Liver (tissue), 9 donors: Measurements from ENCODE around the gene ZNF583. TPM values are rescaled to one million over a fixed set of nuclear protein-coding genes. Genes with fewer than 3 reads are reported as not detected.

Experiments used
- DNase-seq: peaks from one replicate; pipeline ENCODE4 v3.0.0-alpha.2; 2017; ENCODE audit warnings: low spot score
- H3K27ac ChIP-seq, 2 donors: one replicate each; pipeline ENCODE4 v1.7.0; 2013; ENCODE audit warnings: inconsistent platforms in 2 of 2, low read length in 2 of 2, control low read depth in 1 of 2, low read depth in 1 of 2, mild to moderate bottlenecking in 1 of 2
- H3K27me3 ChIP-seq, 4 donors: one replicate each; pipeline versions ENCODE4 v1.6.1 to v1.7.0; 2013; ENCODE audit warnings: low read length in 3 of 4, inconsistent platforms in 1 of 4, mild to moderate bottlenecking in 1 of 4, moderate library complexity in 1 of 4; ENCODE audit not compliant: control insufficient read depth in 4 of 4, insufficient read depth in 4 of 4
- H3K36me3 ChIP-seq, 4 donors: one replicate each; pipeline versions ENCODE4 v1.6.1 to v1.7.0; 2013; ENCODE audit warnings: low read length in 3 of 4, mild to moderate bottlenecking in 3 of 4, low read depth in 1 of 4, moderate library complexity in 1 of 4; ENCODE audit not compliant: control insufficient read depth in 4 of 4, insufficient read depth in 3 of 4
- H3K4me1 ChIP-seq, 4 donors: one replicate each; pipeline versions ENCODE4 v1.6.1 to v1.7.0; 2013; ENCODE audit warnings: low read length in 3 of 4, mild to moderate bottlenecking in 3 of 4, moderate library complexity in 1 of 4; ENCODE audit not compliant: control insufficient read depth in 4 of 4, insufficient read depth in 4 of 4
- H3K4me3 ChIP-seq, 3 donors: one replicate each; pipeline versions ENCODE4 v1.6.1 to v1.7.0; 2013; ENCODE audit warnings: low read length in 3 of 3, control low read depth in 1 of 3, low read depth in 1 of 3, mild to moderate bottlenecking in 1 of 3
- H3K9ac ChIP-seq, 2 donors: one replicate each; pipeline ENCODE4 v1.7.0; 2013; ENCODE audit warnings: low read length in 2 of 2, mild to moderate bottlenecking in 2 of 2, moderate library complexity in 2 of 2, control low read depth in 1 of 2, low read depth in 1 of 2
- H3K9me3 ChIP-seq, 4 donors: one replicate each; pipeline versions ENCODE4 v1.6.1 to v1.7.0; 2013; ENCODE audit warnings: low read length in 3 of 4; ENCODE audit not compliant: control insufficient read depth in 4 of 4
- EGR1 ChIP-seq, 2 donors: IDR thresholded peaks; 2 replicates each; pipeline ENCODE4 v1.6.1; 2016 to 2018; ENCODE audit warnings: antibody characterized with exemption in 2 of 2, low read depth in 2 of 2
- FOXA1 ChIP-seq: IDR thresholded peaks from 2 replicates; pipeline ENCODE4 v1.6.1; 2016; ENCODE audit warnings: antibody characterized with exemption
- FOXA2 ChIP-seq: IDR thresholded peaks from 2 replicates; pipeline ENCODE4 v1.6.1; 2016; ENCODE audit warnings: antibody characterized with exemption
- GABPA ChIP-seq, 2 donors: IDR thresholded peaks in 1 of 2; conservative IDR thresholded peaks in 1 of 2; 2 replicates each; pipeline ENCODE4 v1.6.1; 2016; ENCODE audit warnings: antibody characterized with exemption in 2 of 2, mild to moderate bottlenecking in 1 of 2, moderate library complexity in 1 of 2
- HNF4A ChIP-seq, 2 donors: conservative IDR thresholded peaks; 2 replicates each; pipeline ENCODE4 v1.6.1; 2016; ENCODE audit warnings: antibody characterized with exemption in 2 of 2, mild to moderate bottlenecking in 2 of 2
- HNF4G ChIP-seq: IDR thresholded peaks from 2 replicates; pipeline ENCODE4 v1.6.1; 2016; ENCODE audit warnings: antibody characterized with exemption
- JUND ChIP-seq, 2 donors: IDR thresholded peaks; 2 replicates each; pipeline ENCODE4 v1.6.1; 2016; ENCODE audit warnings: antibody characterized with exemption in 2 of 2
- NR2F2 ChIP-seq: IDR thresholded peaks from 2 replicates; pipeline ENCODE4 v1.6.1; 2016; ENCODE audit warnings: antibody characterized with exemption
- RAD21 ChIP-seq, 2 donors: IDR thresholded peaks; 2 replicates each; pipeline ENCODE4 v1.6.1; 2016; ENCODE audit warnings: antibody characterized with exemption in 2 of 2, mild to moderate bottlenecking in 2 of 2
- RXRA ChIP-seq, 2 donors: IDR thresholded peaks; 2 replicates each; pipeline ENCODE4 v1.6.1; 2017 to 2018; ENCODE audit warnings: antibody characterized with exemption in 2 of 2, mild to moderate bottlenecking in 1 of 2
- SP1 ChIP-seq: IDR thresholded peaks from 2 replicates; pipeline ENCODE4 v1.6.1; 2018; ENCODE audit warnings: antibody characterized with exemption, mild to moderate bottlenecking
- TAF1 ChIP-seq: conservative IDR thresholded peaks from 2 replicates; pipeline ENCODE4 v1.6.1; 2016; ENCODE audit warnings: antibody characterized with exemption, mild to moderate bottlenecking
- YY1 ChIP-seq: IDR thresholded peaks from 2 replicates; pipeline ENCODE4 v1.6.1; 2016; ENCODE audit warnings: antibody characterized with exemption, mild to moderate bottlenecking
- WGBS: extraction: QIAGEN DNeasy Blood & Tissue Kit; methylation state at CpG from one replicate; pipeline ENCODE4 v1.1.7; 2013; 5-methylcytosine and 5-hydroxymethylcytosine counted together
- polyA plus RNA-seq, 2 donors: library from polyadenylated mRNA; stranded (reverse) in 1 of 2; unstranded in 1 of 2; fragments of 200-250 nt in 1 of 2; fragments of >200 nt in 1 of 2; fragmentation: Nextera tagmentation in 1 of 2; extraction: Ambion mirVana in 1 of 2; gene quantifications; one replicate each; pipeline versions ENCODE4 v1.2.1 to v1.2.3, GENCODE V29; 2013 to 2015
- total RNA-seq, 2 donors: library from RNA; depleted of rRNA; stranded (reverse); fragments of >200 nt; gene quantifications; one replicate each; pipeline ENCODE4 v1.2.3, GENCODE V29; 2014
- TF ChIP-seq, protein P1 (sequence below): IDR thresholded peaks from 2 replicates; pipeline ENCODE4 v1.6.1; 2016; ENCODE audit warnings: antibody characterized with exemption, mild to moderate bottlenecking
- TF ChIP-seq, protein P2 (sequence below): fragments of 150-350 bp; IDR thresholded peaks from 2 replicates; pipeline ENCODE4 v1.5.1; 2017; ENCODE audit warnings: improper control_type of control experiment, low read depth, low read length; ENCODE audit not compliant: missing input control
- TF ChIP-seq, protein P3 (sequence below): IDR thresholded peaks from 2 replicates; pipeline ENCODE4 v1.6.1; 2016; ENCODE audit warnings: antibody characterized with exemption
- TF ChIP-seq, protein P4 (sequence below): IDR thresholded peaks from 2 replicates; pipeline ENCODE4 v1.6.1; 2016; ENCODE audit warnings: antibody characterized with exemption
- TF ChIP-seq, protein P5 (sequence below): IDR thresholded peaks from 2 replicates; pipeline ENCODE4 v1.6.1; 2016; ENCODE audit warnings: antibody characterized with exemption
- donor health status: healthy.
- donor health status: healthy.
- donor health status: healthy.
- donor health status: healthy.
- donor health status: healthy.

ZNF583 gene
- total and polyA plus RNA-seq, 4 donors, result 0.75 to 2.5 (median 1.9) TPM

DNA sequence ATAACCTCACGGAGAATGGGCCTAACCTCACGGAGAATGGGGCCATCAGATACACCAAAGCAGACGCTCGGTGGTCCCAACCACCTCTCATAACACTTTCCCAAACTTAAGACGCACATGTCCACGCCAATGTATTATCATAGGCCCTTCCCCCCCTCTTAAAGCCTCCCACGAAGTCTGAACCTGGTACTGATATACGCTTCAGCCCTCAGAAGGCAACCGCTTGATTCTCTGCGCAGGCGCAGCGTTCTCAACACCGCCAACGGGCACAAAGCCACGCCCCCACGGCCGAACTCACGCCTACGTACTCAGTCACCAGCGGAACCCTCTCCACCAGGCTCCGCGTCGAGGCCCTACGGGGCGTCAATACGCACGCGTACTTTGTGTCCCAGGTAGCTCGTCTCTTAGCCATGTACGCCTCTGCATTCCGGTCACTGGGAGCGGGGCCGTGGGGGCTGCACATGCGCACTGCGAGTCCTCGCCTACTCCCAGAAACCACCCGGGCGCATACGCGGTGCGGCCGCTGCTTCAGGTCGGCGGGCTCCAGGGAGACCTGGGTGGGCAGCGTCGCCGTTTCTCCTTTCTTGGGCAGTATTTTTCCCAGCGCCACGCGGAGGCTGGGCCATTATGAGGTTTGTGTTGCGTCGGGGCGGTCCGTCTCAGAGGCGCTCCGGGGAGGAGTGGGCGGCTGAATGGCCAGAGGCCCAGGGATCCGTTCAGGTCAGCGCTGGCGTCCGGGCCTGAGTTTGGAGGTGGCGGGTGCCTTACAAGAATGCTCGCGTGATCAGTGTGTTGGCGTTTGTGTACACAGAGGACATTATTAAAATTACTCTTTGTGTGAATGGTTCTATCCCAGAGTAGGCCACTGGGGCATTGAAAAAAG lies 36.1 kb upstream of the ZNF583 start:
- Histone ChIP-seq H3K9ac (peak overlapping the region; percentile 64 to 70), H3K27me3 (no peaks in the 10 kb centered on the region), H3K4me3 (peak overlapping the region; percentile 62 to 92 (median 88)), H3K9me3 (peaks cover 11 to 41% (median 37%) of the 10 kb centered on the region in 4 donors), H3K4me1 (peaks cover 0 to 12% (median 10%) of the 10 kb centered on the region in 4 donors), H3K36me3 (peaks cover 6 to 47% (median 40%) of the 10 kb centered on the region in 4 donors), H3K27ac (peak overlapping the region; percentile 81 to 92)
- 7% methylated on average over 65 of the region's 65 CpGs for WGBS
- DNase-seq, result peak; percentile 93
- TF ChIP-seq, protein P1, sequence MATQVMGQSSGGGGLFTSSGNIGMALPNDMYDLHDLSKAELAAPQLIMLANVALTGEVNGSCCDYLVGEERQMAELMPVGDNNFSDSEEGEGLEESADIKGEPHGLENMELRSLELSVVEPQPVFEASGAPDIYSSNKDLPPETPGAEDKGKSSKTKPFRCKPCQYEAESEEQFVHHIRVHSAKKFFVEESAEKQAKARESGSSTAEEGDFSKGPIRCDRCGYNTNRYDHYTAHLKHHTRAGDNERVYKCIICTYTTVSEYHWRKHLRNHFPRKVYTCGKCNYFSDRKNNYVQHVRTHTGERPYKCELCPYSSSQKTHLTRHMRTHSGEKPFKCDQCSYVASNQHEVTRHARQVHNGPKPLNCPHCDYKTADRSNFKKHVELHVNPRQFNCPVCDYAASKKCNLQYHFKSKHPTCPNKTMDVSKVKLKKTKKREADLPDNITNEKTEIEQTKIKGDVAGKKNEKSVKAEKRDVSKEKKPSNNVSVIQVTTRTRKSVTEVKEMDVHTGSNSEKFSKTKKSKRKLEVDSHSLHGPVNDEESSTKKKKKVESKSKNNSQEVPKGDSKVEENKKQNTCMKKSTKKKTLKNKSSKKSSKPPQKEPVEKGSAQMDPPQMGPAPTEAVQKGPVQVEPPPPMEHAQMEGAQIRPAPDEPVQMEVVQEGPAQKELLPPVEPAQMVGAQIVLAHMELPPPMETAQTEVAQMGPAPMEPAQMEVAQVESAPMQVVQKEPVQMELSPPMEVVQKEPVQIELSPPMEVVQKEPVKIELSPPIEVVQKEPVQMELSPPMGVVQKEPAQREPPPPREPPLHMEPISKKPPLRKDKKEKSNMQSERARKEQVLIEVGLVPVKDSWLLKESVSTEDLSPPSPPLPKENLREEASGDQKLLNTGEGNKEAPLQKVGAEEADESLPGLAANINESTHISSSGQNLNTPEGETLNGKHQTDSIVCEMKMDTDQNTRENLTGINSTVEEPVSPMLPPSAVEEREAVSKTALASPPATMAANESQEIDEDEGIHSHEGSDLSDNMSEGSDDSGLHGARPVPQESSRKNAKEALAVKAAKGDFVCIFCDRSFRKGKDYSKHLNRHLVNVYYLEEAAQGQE, result peak; percentile 40
- peak in 1 of 2 donors; percentile 25 for TF ChIP-seq RXRA (IDR thresholded peaks at IDR 0.05)
- TF ChIP-seq, protein P2, sequence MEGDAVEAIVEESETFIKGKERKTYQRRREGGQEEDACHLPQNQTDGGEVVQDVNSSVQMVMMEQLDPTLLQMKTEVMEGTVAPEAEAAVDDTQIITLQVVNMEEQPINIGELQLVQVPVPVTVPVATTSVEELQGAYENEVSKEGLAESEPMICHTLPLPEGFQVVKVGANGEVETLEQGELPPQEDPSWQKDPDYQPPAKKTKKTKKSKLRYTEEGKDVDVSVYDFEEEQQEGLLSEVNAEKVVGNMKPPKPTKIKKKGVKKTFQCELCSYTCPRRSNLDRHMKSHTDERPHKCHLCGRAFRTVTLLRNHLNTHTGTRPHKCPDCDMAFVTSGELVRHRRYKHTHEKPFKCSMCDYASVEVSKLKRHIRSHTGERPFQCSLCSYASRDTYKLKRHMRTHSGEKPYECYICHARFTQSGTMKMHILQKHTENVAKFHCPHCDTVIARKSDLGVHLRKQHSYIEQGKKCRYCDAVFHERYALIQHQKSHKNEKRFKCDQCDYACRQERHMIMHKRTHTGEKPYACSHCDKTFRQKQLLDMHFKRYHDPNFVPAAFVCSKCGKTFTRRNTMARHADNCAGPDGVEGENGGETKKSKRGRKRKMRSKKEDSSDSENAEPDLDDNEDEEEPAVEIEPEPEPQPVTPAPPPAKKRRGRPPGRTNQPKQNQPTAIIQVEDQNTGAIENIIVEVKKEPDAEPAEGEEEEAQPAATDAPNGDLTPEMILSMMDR, result peak; percentile 5
- no peak for TF ChIP-seq FOXA1
- peak; percentile 11 to 84 for TF ChIP-seq EGR1 (IDR thresholded peaks at IDR 0.05; ENCODE audit: low read depth in 2 of 2)
- no peak for TF ChIP-seq TAF1
- peak in 1 of 2 donors; percentile 80 for TF ChIP-seq GABPA (IDR thresholded peaks at IDR 0.05 in 1 of 2, conservative IDR thresholded peaks at IDR 0.05 in 1 of 2)
- TF ChIP-seq, protein P3, sequence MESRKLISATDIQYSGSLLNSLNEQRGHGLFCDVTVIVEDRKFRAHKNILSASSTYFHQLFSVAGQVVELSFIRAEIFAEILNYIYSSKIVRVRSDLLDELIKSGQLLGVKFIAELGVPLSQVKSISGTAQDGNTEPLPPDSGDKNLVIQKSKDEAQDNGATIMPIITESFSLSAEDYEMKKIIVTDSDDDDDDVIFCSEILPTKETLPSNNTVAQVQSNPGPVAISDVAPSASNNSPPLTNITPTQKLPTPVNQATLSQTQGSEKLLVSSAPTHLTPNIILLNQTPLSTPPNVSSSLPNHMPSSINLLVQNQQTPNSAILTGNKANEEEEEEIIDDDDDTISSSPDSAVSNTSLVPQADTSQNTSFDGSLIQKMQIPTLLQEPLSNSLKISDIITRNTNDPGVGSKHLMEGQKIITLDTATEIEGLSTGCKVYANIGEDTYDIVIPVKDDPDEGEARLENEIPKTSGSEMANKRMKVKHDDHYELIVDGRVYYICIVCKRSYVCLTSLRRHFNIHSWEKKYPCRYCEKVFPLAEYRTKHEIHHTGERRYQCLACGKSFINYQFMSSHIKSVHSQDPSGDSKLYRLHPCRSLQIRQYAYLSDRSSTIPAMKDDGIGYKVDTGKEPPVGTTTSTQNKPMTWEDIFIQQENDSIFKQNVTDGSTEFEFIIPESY, result peak; percentile 81
- TF ChIP-seq NR2F2, result no peak
- TF ChIP-seq JUND (IDR thresholded peaks at IDR 0.05), result no peak
- TF ChIP-seq RAD21 (IDR thresholded peaks at IDR 0.05), result no peak
- TF ChIP-seq SP1, result peak; percentile 30
- TF ChIP-seq FOXA2, result peak; percentile 25
- peak; percentile 89 for TF ChIP-seq YY1
- no peak for TF ChIP-seq HNF4G
- TF ChIP-seq HNF4A (conservative IDR thresholded peaks at IDR 0.05), result peak in 1 of 2 donors; percentile 47
- TF ChIP-seq, protein P4, sequence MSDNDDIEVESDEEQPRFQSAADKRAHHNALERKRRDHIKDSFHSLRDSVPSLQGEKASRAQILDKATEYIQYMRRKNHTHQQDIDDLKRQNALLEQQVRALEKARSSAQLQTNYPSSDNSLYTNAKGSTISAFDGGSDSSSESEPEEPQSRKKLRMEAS, result peak; percentile 94
- TF ChIP-seq, protein P5, sequence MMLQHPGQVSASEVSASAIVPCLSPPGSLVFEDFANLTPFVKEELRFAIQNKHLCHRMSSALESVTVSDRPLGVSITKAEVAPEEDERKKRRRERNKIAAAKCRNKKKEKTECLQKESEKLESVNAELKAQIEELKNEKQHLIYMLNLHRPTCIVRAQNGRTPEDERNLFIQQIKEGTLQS, result no peak
